ENCODE data around the gene SFMBT2. TPM values are rescaled to one million over a fixed set of nuclear protein-coding genes. Genes with fewer than 3 reads are reported as not detected.

SFMBT2 gene
- total and polyA plus RNA-seq, 2 of the 4 experiments (the other 2 are of a cell fraction) = 0.70 to 1.3 TPM

- H3K18ac ChIP-seq (ENCODE audit: low read depth, low read length) = no peak overlapping the region
- no peak overlapping the region for H3K9ac ChIP-seq (ENCODE audit: low read depth, low read length)
- no peak overlapping the region for H4K91ac ChIP-seq (ENCODE audit: insufficient read depth, low read depth, low read length)
- H3K9me1 ChIP-seq (ENCODE audit: insufficient read depth, low read length) = no peaks in the 10 kb centered on the region
- CTCF ChIA-PET = interaction anchor here (0.6 kb wide), 1 partner anchor 552 kb away, joined by 3 read pairs; no protein-coding TSS in a partner anchor
- in situ Hi-C loops (cut with MboI; ENCODE audit: low sequenced_read_pairs) (no loop called here), intact Hi-C loops (cut with micrococcal nuclease) (no loop called here), dilution Hi-C loops (cut with HindIII; ENCODE audit: low sequenced_read_pairs, unreplicated experiment) (no loop called here)
- no peak overlapping the region for H4K5ac ChIP-seq (ENCODE audit: low read depth, low read length)
- no peaks in the 10 kb centered on the region for H3K79me1 ChIP-seq (ENCODE audit: low read depth in 1 of 2, low read length in 2 of 2)
- H3K56ac ChIP-seq (ENCODE audit: extremely low read depth, insufficient read depth, low read length) = no peak overlapping the region
- H3K4me3 ChIP-seq (ENCODE audit: insufficient read depth, low read depth, low read length) = no peak overlapping the region
- no peaks in the 10 kb centered on the region for H4K20me1 ChIP-seq (ENCODE audit: insufficient read depth, low read length)
- no peak overlapping the region for H2BK20ac ChIP-seq (ENCODE audit: low read depth, low read length)
- H2AK5ac ChIP-seq (ENCODE audit: low read depth, low read length) = no peak overlapping the region
- H3K9me3 ChIP-seq (ENCODE audit: control insufficient read depth, insufficient read depth, low read length) = no peaks in the 10 kb centered on the region
- no peak overlapping the region for H3K27ac ChIP-seq (ENCODE audit: insufficient read depth, low read length)
- H2BK120ac ChIP-seq (ENCODE audit: low read depth, low read length) = no peak overlapping the region
- H3K27me3 ChIP-seq (ENCODE audit: control insufficient read depth, insufficient read depth, low read length) = no peaks in the 10 kb centered on the region
- no peak overlapping the region for H3K4ac ChIP-seq (ENCODE audit: low read depth, low read length)
- no peak overlapping the region for H2AFZ ChIP-seq (replicated peaks; ENCODE audit: low read length, poor library complexity)
- no peak overlapping the region for H2BK5ac ChIP-seq (ENCODE audit: low read depth, low read length, poor library complexity, severe bottlenecking)
- H3K14ac ChIP-seq (replicated peaks; ENCODE audit: low read depth, low read length) = no peak overlapping the region
- BruUV-seq (replicated peaks) = no TSS peak
- no CpG with 5 or more reads among the region's 4 CpGs for WGBS, 2 experiments (ENCODE audit: extremely low coverage in 2 of 2, insufficient read length in 1 of 2)
- H3K23ac ChIP-seq (ENCODE audit: low read depth, low read length) = no peak overlapping the region
- DNase-seq (no peak), ATAC-seq (ENCODE audit: low read depth) (no peak)
- TF ChIP-seq POLR2A (IDR thresholded peaks at IDR 0.05; ENCODE audit: low read depth, low read length) (no peak), CEBPB (IDR thresholded peaks at IDR 0.05; ENCODE audit: low read depth, low read length) (no peak), MAZ (IDR thresholded peaks at IDR 0.05; ENCODE audit: borderline replicate concordance, low read depth, low read length) (no peak)
- no peaks in the 10 kb centered on the region for H3K4me1 ChIP-seq (ENCODE audit: control insufficient read depth, insufficient read depth, low read length)
- POLR2A ChIA-PET (ENCODE audit: unreplicated experiment) = no interaction called here
- peaks cover 1% of the 10 kb centered on the region; the same call in 1 of the 2 replicates for H3K36me3 ChIP-seq (ENCODE audit: control insufficient read depth, insufficient read depth, low read length)
- H2BK15ac ChIP-seq (ENCODE audit: low read depth, low read length) = no peak overlapping the region
- no peak overlapping the region for H2AK9ac ChIP-seq (replicated peaks; ENCODE audit: low read depth, low read length, poor library complexity)
- H4K8ac ChIP-seq (ENCODE audit: low read depth in 2 of 2, low read length in 2 of 2) = no peak overlapping the region
- H3K4me2 ChIP-seq (ENCODE audit: low read depth, low read length) = no peak overlapping the region
Observed at GRCh38 chr10:7165500-7166177, 245.2 kb downstream of the SFMBT2 start.

Measured in IMR-90 (cell line).